K562 (cell line): ENCODE measurements around the gene SHISA8.

Experiments
- ARHGAP35 ChIP-seq: fragments of 450-650 bp; IDR thresholded peaks from 2 replicates; pipeline ENCODE4 v1.6.1; 2018; ENCODE audit not compliant: partially characterized antibody
- PBX2 ChIP-seq, 2 experiments: IDR thresholded peaks in 1 of 2; conservative IDR thresholded peaks in 1 of 2; 2 replicates each; pipeline ENCODE4 v1.6.1; 2016; ENCODE audit warnings: low read depth in 2 of 2, mild to moderate bottlenecking in 1 of 2, missing compliant biosample characterization in 1 of 2, missing genetic modification characterization in 1 of 2, moderate library complexity in 1 of 2
- ZKSCAN1 ChIP-seq: fragments of 150-350 bp; IDR thresholded peaks from 2 replicates; pipeline ENCODE4 v1.6.1; 2016; ENCODE audit warnings: low read depth, low read length
- ZNF282 ChIP-seq: sonication (generic); formaldehyde crosslinking; IDR thresholded peaks from 2 replicates; pipeline ENCODE4 v1.8.1; 2023; ENCODE audit warnings: missing genetic modification reagents
- ZNF41 ChIP-seq: fragments of 250-450 bp; sonication (Bioruptor Pico); conservative IDR thresholded peaks from 2 replicates; pipeline ENCODE4 v1.4.0; 2020; ENCODE audit warnings: mild to moderate bottlenecking
- TF ChIP-seq, protein P1 (sequence below): fragments of 250-450 bp; sonication (Bioruptor Pico); IDR thresholded peaks from 2 replicates; pipeline ENCODE4 v1.8.0; 2021; ENCODE audit warnings: moderate library complexity, mild to moderate bottlenecking, inconsistent platforms
- TF ChIP-seq, protein P2 (sequence below): fragments of 200-800 bp; sonication (Bioruptor generic); IDR thresholded peaks from 2 replicates; pipeline ENCODE4 v1.6.1; 2016; ENCODE audit warnings: missing genetic modification characterization, missing compliant biosample characterization

DNA sequence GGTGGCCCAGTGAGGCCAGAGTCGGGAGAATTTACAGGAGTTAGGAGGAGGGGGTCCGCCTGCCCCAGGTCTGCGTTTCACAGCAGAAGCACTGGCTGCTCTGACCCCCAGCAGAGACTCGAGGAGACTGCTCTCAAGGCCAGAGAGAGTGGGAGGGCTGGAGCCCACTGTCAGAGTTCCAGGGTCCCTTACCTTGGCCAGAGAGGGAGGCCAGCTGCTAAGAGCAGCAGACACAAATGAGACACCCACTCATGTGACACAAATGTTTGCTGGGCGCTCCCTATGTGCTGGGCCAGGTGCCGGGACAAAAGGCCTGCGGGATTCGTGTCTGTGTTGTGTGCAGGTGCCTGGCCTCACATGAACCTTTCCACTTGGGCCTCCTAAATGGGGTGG, 14.5 kb upstream of the SHISA8 start:
- no peak for TF ChIP-seq ZNF41 (CRISPR knock-in tag)
- no peak for TF ChIP-seq ZKSCAN1
- TF ChIP-seq ARHGAP35, result no peak
- no peak for TF ChIP-seq PBX2 (CRISPR knock-in tag; IDR thresholded peaks at IDR 0.05; ENCODE audit: low read depth)
- no peak for TF ChIP-seq PBX2 (tag; conservative IDR thresholded peaks at IDR 0.05; ENCODE audit: low read depth)
- TF ChIP-seq, protein P1, sequence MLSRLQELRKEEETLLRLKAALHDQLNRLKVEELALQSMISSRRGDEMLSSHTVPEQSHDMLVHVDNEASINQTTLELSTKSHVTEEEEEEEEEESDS (CRISPR knock-in tag), result no peak
- TF ChIP-seq ZNF282 (CRISPR knock-in tag), result no peak
- TF ChIP-seq, protein P2, sequence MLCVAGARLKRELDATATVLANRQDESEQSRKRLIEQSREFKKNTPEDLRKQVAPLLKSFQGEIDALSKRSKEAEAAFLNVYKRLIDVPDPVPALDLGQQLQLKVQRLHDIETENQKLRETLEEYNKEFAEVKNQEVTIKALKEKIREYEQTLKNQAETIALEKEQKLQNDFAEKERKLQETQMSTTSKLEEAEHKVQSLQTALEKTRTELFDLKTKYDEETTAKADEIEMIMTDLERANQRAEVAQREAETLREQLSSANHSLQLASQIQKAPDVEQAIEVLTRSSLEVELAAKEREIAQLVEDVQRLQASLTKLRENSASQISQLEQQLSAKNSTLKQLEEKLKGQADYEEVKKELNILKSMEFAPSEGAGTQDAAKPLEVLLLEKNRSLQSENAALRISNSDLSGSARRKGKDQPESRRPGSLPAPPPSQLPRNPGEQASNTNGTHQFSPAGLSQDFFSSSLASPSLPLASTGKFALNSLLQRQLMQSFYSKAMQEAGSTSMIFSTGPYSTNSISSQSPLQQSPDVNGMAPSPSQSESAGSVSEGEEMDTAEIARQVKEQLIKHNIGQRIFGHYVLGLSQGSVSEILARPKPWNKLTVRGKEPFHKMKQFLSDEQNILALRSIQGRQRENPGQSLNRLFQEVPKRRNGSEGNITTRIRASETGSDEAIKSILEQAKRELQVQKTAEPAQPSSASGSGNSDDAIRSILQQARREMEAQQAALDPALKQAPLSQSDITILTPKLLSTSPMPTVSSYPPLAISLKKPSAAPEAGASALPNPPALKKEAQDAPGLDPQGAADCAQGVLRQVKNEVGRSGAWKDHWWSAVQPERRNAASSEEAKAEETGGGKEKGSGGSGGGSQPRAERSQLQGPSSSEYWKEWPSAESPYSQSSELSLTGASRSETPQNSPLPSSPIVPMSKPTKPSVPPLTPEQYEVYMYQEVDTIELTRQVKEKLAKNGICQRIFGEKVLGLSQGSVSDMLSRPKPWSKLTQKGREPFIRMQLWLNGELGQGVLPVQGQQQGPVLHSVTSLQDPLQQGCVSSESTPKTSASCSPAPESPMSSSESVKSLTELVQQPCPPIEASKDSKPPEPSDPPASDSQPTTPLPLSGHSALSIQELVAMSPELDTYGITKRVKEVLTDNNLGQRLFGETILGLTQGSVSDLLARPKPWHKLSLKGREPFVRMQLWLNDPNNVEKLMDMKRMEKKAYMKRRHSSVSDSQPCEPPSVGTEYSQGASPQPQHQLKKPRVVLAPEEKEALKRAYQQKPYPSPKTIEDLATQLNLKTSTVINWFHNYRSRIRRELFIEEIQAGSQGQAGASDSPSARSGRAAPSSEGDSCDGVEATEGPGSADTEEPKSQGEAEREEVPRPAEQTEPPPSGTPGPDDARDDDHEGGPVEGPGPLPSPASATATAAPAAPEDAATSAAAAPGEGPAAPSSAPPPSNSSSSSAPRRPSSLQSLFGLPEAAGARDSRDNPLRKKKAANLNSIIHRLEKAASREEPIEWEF, result no peak
